Measurements from ENCODE around the gene PVALB.
A peak's percentile ranks its signal among the peaks of the same experiment; 100 is the strongest.

The PVALB gene

DNA sequence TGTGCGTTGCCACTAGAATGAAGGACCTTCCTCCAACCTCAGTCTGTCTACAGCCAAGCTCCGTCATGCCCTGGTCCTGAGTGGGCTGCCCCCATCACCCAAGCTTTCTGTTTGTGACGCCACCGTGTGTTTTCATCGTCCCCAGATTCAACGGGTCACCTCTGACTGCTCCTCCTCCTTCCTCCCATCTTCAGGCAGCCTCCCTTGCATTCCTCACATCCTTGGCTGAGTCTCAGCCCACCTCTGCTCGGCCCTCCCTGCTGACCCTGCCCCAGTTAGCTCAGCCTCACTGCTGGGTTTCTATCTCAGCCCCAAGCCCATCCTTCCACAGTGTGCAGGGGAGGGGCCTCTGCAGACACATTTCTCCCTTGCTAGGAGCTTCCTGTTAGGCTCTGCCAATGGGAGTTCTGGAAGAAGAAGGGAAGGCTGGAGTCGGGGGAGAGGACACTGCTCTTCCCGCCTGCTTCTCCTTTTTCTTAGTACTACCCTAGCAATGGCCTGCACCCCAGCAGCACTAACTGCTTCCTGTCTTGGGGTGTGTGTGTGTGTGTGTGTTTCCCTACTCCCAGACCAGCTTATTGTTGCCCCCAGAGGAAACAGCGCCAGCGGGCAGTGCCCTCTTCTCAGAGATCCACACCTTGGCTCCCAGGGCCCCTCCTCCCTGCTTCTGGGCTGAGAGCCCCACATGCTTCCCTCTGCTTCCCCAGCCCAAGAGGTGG is 46.2 kb downstream of the PVALB start:
- DNase-seq, result no peak

GRCh38 chr22:36769541-36770512 is 47.0 kb downstream of the PVALB start:
- no peak for DNase-seq

DNA sequence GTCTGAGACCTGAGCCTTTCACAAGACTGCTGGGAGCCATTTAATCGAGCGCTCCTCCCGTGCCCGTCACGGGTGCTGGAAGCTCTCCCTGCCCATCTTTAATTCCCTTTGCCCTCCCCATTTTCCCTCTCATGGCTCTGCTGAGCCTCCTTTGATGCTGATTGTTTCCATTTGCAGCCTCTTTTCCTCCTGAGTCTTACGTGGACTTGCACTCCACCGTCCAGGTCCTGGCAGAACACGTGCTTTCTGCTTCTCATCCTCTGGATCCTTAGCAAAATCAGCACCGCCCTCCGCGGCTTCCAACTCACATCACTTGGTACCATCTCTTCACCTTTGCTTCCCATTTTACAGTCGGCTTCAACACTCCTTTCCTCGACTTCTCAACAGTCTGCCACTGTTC is 48.2 kb downstream of the PVALB start:
- DNase-seq, result no peak

DNA sequence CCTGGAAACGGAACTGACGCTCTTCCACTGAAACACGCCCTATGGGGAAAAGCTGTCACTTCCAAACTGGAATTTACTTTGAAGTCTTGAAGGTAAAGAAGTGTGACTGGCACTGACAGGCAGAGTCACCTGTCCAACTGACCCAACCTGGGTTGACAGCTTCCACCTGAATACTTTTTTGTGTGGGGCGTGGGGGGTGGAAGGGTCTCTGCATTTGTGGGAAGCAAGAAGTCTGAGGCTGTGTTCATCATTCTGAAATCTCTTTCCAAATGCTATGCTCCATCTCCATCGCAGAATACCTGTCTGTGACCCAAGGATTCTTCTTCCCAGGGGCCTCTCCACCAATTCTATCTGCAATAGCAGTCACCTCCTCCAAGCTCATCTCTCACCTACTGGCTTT is 48.7 kb downstream of the PVALB start:
- DNase-seq, result no peak

GRCh38 chr22:36767035-36767775 is 49.6 kb downstream of the PVALB start:
- no peak for DNase-seq

- DNase-seq, result no peak
Measured at GRCh38 chr22:36765943-36766450, 50.8 kb downstream of the PVALB start.

GRCh38 chr22:36765131-36765942 is 51.5 kb downstream of the PVALB start:
- DNase-seq, result no peak

- DNase-seq, result no peak
Measured at GRCh38 chr22:36764641-36765040, 52.2 kb downstream of the PVALB start.

DNA sequence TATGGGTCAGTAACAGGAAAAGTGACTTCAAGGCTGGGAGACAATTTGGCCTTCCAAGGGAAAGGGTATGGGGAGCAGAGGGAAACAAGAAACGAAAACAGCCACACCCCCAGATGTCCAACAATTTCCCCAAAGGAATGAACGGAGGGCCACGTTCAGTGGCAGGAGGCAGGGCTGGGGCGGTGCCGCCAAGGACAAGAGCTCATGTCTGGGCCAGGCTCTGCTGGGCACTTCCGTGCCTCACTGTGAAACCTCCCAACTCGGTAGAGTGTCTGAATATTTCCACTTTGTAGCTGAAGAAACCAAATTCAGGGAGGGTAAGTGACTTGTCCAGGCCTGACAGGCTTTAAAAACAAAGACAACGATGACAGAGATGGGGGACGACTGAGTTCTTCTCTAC is 52.8 kb downstream of the PVALB start:
- no peak for DNase-seq

DNA sequence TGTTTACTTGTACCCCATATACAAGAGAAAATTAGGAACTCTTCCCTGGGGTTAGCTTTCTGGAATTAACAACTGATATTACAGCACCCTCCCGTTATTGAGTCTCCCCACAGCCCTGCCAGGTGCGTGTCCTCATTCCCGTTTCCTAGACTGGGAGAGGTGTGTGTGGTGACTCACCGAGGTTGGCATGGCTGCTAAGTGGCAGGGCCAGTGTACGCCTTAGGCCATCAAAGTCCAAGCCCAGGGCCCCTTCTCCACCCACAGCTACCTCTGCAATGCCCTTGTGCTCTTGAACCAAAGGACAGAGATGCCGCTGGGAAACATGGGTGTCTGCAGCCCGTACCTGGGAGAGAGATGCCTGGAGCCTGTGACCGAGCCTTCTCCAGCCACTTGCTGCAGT is 53.3 kb downstream of the PVALB start:
- DNase-seq, result no peak

DNA sequence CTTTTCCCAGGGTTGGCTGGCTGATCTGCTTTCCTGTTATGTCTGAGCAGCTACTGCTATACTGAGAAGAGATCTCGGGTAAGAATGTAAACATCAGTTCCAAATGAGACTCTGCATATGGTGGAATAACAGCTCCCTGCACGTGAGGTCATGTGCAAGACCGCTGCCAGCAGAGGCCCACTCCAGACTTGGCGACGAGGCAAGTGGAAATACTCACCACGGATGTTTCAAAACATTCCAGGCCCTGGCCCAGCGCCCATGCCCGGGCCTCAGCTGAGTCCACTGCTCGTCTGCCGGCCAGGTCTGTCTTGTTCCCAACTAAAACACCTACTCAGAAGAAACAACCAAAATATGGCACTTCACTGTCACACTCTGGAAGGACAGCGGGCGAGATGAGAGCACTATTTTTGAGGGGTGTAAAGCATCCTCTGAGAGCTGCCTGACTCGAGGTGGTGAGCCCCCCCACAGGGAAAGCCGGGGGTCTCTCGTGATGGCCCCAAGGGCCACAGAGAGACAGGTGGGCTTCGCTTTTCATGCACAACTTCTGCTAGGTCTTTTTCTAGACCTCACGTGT is 54.1 kb downstream of the PVALB start:
- DNase-seq, result no peak

DNA sequence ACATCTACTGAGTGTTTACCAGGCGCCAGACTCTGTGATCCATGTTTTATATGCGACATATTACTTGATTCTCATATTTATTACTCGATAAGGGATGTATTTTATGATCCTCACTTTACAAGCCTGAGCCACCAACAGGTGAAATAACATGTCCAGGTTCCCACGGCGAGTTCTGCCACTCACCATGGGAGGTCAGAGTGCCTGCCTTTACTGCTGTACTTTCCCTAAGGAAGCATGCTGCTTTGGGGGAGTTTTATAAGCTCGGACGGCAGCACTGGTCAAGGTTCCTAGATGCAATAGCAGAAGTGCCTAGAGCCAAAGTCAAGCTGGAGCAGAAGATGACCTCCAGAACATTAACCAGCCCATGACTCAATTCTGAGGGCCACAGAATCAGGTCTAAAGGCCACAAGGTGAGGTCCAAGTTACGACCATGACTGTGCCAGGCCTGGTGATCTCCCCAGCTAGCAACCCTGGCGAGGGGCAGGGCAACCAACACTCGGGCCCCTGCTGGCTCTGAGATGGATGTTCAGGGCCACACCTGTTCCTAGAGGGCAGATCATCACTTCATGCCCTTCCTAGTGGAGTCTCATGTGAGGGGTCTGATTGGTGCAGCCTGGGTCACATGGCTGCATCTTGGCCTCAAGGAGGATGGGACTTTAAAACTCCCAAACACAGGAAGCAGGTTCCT is 55.1 kb downstream of the PVALB start:
- no peak for DNase-seq

- DNase-seq, result peak; percentile 72
Measured at GRCh38 chr22:36760786-36761185, 56.0 kb downstream of the PVALB start.

DNA sequence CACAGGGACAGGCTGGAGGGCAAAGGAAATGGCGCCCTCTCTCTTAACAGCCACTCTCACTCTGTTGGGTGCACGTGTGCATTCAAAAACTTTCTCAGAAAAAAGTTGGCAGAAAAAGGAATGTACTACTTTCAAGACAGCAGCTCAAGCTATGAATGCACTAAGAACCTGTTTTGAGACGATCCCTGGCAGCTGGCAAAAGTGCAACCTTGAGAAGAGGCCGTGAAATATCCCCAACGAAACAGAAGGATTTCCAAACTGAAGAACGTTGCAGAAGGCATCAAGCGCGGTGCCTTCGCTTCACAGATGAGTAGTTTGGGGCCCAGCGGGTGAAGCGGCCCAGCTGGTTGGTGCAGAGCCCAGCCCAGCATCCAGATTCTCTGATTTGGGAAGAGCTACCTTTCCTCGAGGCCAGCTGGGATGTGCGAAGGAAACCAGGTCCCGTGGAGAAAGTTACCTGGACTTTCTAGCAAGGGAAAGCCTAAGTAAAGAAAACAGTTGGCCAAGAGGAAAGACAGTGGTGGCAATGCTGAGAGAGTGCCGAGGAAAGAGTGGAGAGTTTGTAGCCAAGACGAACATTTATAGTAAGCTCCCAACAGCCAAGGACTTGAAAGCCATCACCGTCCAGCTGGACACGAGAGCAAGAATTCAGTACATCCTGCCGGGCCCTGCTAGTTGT is 57.2 kb downstream of the PVALB start:
- no peak for DNase-seq

DNA sequence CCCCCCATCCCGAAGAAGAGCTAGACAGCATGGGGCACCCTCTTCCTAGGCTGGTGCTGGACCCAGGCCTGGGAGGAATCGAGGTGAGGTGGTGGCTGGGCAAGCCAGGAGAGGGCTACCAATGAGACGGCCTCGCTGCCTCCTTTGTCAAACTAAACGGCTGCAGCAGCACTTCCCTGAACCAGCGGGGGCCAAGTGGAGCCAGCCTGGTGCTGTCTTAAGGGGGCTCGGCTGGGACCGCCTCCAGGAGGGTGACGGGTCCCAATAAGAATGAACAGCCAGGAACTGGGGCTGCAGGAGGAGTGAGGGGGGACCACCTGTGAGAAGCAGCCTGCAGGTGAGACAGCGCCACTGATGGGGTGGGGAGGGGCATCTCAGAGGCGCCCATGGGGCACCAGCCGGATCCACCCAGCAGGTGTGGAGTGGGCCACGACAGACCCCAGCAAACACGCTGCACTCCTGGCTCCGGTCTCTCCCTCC is 58.0 kb downstream of the PVALB start:
- no peak for DNase-seq

GRCh38 chr22:36757668-36758211 is 59.1 kb downstream of the PVALB start:
- peak; percentile 74 for DNase-seq

- no peak for DNase-seq
Measured at GRCh38 chr22:36756746-36757655, 59.8 kb downstream of the PVALB start.

- no peak for DNase-seq
Measured at GRCh38 chr22:36756031-36756430, 60.8 kb downstream of the PVALB start.

DNA sequence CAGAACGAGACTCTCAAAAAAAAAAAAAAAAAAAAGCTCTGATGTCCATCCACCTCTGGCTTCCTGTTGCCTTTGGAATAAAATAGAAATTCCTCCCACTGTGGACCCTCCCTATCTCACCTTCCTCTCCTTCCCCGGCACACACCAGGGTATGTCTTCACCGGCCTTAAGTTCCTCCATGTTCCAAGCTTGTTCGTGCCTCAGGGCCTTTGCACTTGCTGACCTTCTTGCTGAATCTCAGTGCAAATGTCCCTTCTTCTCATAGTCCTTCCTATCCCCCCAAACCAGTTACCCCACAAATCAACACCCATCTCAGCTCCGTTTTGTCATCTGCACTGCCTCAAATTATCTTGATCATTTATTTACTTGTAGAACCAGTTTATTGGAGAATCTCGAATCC is 61.5 kb downstream of the PVALB start:
- DNase-seq, result no peak
